IMR-90 (cell line): ENCODE measurements around the gene MAML3. TPM values are rescaled to one million over a fixed set of nuclear protein-coding genes. Genes with fewer than 3 reads are reported as not detected.

ENCODE experiments used
- ATAC-seq: fragments of 200-7000 bp; cut with Tn5 transposase; 2 replicates; pipeline ENCODE4 v1.9.1; 2020; ENCODE audit warnings: low read depth, mild to moderate bottlenecking, moderate library complexity
- BruUV-seq: library from RNA; stranded (reverse); fragments of 400-500 nt; replicated peaks from 2 replicates; lab custom pipeline; 2021; lab: Mats Ljungman, UMichigan
- CTCF ChIA-PET: fragments of 300-600 bp; formaldehyde crosslinking; extraction: SDS; loops from one replicate; lab custom pipeline; 2021; ENCODE audit warnings: antibody characterized with exemption; lab: Yijun Ruan, JAX
- POLR2A ChIA-PET: fragments of 300-600 bp; sonication (Branson Sonifier 250); formaldehyde crosslinking; loops from one replicate; lab custom pipeline; 2022; ENCODE audit warnings: antibody characterized with exemption; ENCODE audit not compliant: unreplicated experiment; lab: Charles Lee
- DNase-seq: peaks from one replicate; pipeline ENCODE4 v3.0.0; 2013
- H2AFZ ChIP-seq: replicated peaks from 2 replicates; pipeline ENCODE3; 2013; ENCODE audit warnings: low read length, mild to moderate bottlenecking; ENCODE audit not compliant: poor library complexity
- H2AK5ac ChIP-seq: 2 replicates; pipeline ENCODE4 v1.6.1; 2013; ENCODE audit warnings: low read depth, low read length, inconsistent platforms
- H2AK9ac ChIP-seq: replicated peaks from 2 replicates; pipeline ENCODE3; 2013; ENCODE audit warnings: mild to moderate bottlenecking, low read depth, low read length, moderate library complexity; ENCODE audit not compliant: poor library complexity
- H2BK120ac ChIP-seq: 2 replicates; pipeline ENCODE4 v1.6.1; 2013; ENCODE audit warnings: low read depth, low read length, inconsistent platforms
- H2BK15ac ChIP-seq: 3 replicates; pipeline ENCODE4 v1.6.1; 2013; ENCODE audit warnings: low read depth, low read length, inconsistent platforms
- H2BK20ac ChIP-seq: 2 replicates; pipeline ENCODE4 v1.6.1; 2013; ENCODE audit warnings: low read depth, mild to moderate bottlenecking, inconsistent platforms, low read length, moderate library complexity
- H2BK5ac ChIP-seq: 2 replicates; pipeline ENCODE4 v1.6.1; 2013; ENCODE audit warnings: mild to moderate bottlenecking, low read depth, low read length, inconsistent platforms; ENCODE audit not compliant: poor library complexity, severe bottlenecking
- H3K14ac ChIP-seq: replicated peaks from 2 replicates; pipeline ENCODE4 v1.6.1; 2013; ENCODE audit warnings: low read depth, low read length, inconsistent platforms
- H3K18ac ChIP-seq: 2 replicates; pipeline ENCODE4 v1.6.1; 2013; ENCODE audit warnings: low read depth, low read length, control low read depth
- H3K23ac ChIP-seq: 2 replicates; pipeline ENCODE4 v1.6.1; 2013; ENCODE audit warnings: low read depth, low read length, inconsistent platforms
- H3K27ac ChIP-seq: 2 replicates; pipeline ENCODE4 v1.5.1; 2013; ENCODE audit warnings: mild to moderate bottlenecking, control low read depth, low read length; ENCODE audit not compliant: insufficient read depth
- H3K27me3 ChIP-seq: 2 replicates; pipeline ENCODE4 v1.6.1; 2013; ENCODE audit warnings: low read length; ENCODE audit not compliant: control insufficient read depth, insufficient read depth
- H3K36me3 ChIP-seq: 2 replicates; pipeline ENCODE4 v1.6.1; 2013; ENCODE audit warnings: low read length, mixed read lengths; ENCODE audit not compliant: control insufficient read depth, insufficient read depth
- H3K4ac ChIP-seq: 2 replicates; pipeline ENCODE4 v1.6.1; 2013; ENCODE audit warnings: low read depth, low read length, inconsistent platforms
- H3K4me1 ChIP-seq: 2 replicates; pipeline ENCODE4 v1.6.1; 2013; ENCODE audit warnings: low read length, mixed read lengths; ENCODE audit not compliant: control insufficient read depth, insufficient read depth
- H3K4me2 ChIP-seq: 2 replicates; pipeline ENCODE4 v1.6.1; 2013; ENCODE audit warnings: low read depth, mild to moderate bottlenecking, control low read depth, low read length, moderate library complexity
- H3K4me3 ChIP-seq: 2 replicates; pipeline ENCODE4 v1.5.1; 2013; ENCODE audit warnings: low read depth, mild to moderate bottlenecking, control low read depth, low read length, moderate library complexity; ENCODE audit not compliant: insufficient read depth
- H3K56ac ChIP-seq: 2 replicates; pipeline ENCODE4 v1.6.1; 2013; ENCODE audit warnings: low read length, inconsistent platforms; ENCODE audit not compliant: insufficient read depth; ENCODE audit errors: extremely low read depth
- H3K79me1 ChIP-seq, 2 experiments: 2 replicates each; pipeline ENCODE4 v1.6.1; 2013; ENCODE audit warnings: low read length in 2 of 2, inconsistent platforms in 1 of 2, low read depth in 1 of 2
- H3K9ac ChIP-seq: 2 replicates; pipeline ENCODE4 v1.6.1; 2013; ENCODE audit warnings: low read depth, low read length, control low read depth
- H3K9me1 ChIP-seq: 2 replicates; pipeline ENCODE4 v1.6.1; 2013; ENCODE audit warnings: low read length, inconsistent platforms; ENCODE audit not compliant: insufficient read depth
- H3K9me3 ChIP-seq: 2 replicates; pipeline ENCODE4 v1.6.1; 2013; ENCODE audit warnings: low read length; ENCODE audit not compliant: control insufficient read depth, insufficient read depth
- H4K20me1 ChIP-seq: 2 replicates; pipeline ENCODE4 v1.6.1; 2013; ENCODE audit warnings: low read length, inconsistent platforms; ENCODE audit not compliant: insufficient read depth
- H4K5ac ChIP-seq: 2 replicates; pipeline ENCODE4 v1.6.1; 2013; ENCODE audit warnings: mild to moderate bottlenecking, low read depth, low read length, control low read depth
- H4K8ac ChIP-seq, 2 experiments: 2 replicates each; pipeline ENCODE4 v1.6.1; 2013; ENCODE audit warnings: low read depth in 2 of 2, low read length in 2 of 2, control low read depth in 1 of 2, inconsistent platforms in 1 of 2
- H4K91ac ChIP-seq: 2 replicates; pipeline ENCODE4 v1.6.1; 2013; ENCODE audit warnings: low read depth, low read length, inconsistent platforms; ENCODE audit not compliant: insufficient read depth
- CEBPB ChIP-seq: IDR thresholded peaks from 2 replicates; pipeline ENCODE4 v1.6.1; 2012; ENCODE audit warnings: low read depth, low read length, improper control_type of control experiment
- CHD1 ChIP-seq: IDR thresholded peaks from 2 replicates; pipeline ENCODE4 v1.6.1; 2012; ENCODE audit warnings: low read depth, low read length, improper control_type of control experiment
- CTCF ChIP-seq: conservative IDR thresholded peaks from 2 replicates; pipeline ENCODE4 v1.5.1; 2012; ENCODE audit warnings: mild to moderate bottlenecking, low read depth, low read length, improper control_type of control experiment
- ELK1 ChIP-seq: fragments of 150-350 bp; IDR thresholded peaks from 2 replicates; pipeline ENCODE4 v1.6.1; 2016; ENCODE audit warnings: low read depth, mild to moderate bottlenecking, low read length, moderate library complexity, borderline replicate concordance
- FOS ChIP-seq: fragments of 150-350 bp; IDR thresholded peaks from 2 replicates; pipeline ENCODE4 v1.6.1; 2016; ENCODE audit warnings: low read depth, low read length
- MAFK ChIP-seq: IDR thresholded peaks from 2 replicates; pipeline ENCODE4 v1.6.1; 2012; ENCODE audit warnings: low read depth, low read length, improper control_type of control experiment
- MAZ ChIP-seq: IDR thresholded peaks from 2 replicates; pipeline ENCODE4 v1.6.1; 2012; ENCODE audit warnings: low read depth, mild to moderate bottlenecking, low read length, improper control_type of control experiment, moderate library complexity, borderline replicate concordance
- MXI1 ChIP-seq: IDR thresholded peaks from 2 replicates; pipeline ENCODE4 v1.6.1; 2012; ENCODE audit warnings: low read depth, mild to moderate bottlenecking, low read length, moderate library complexity, borderline replicate concordance
- NFE2L2 ChIP-seq: fragments of 150-350 bp; IDR thresholded peaks from 2 replicates; pipeline ENCODE4 v1.6.1; 2016; ENCODE audit warnings: low read depth, mild to moderate bottlenecking, low read length
- RCOR1 ChIP-seq: IDR thresholded peaks from 2 replicates; pipeline ENCODE4 v1.6.1; 2012; ENCODE audit warnings: mild to moderate bottlenecking, low read length, improper control_type of control experiment; ENCODE audit not compliant: insufficient replicate concordance
- RFX5 ChIP-seq: IDR thresholded peaks from 2 replicates; pipeline ENCODE4 v1.8.0; 2012; ENCODE audit warnings: low read depth, mild to moderate bottlenecking, low read length, moderate library complexity
- SMC3 ChIP-seq: fragments of 150-350 bp; IDR thresholded peaks from 2 replicates; pipeline ENCODE4 v1.6.1; 2016; ENCODE audit warnings: low read depth, mild to moderate bottlenecking, antibody characterized with exemption, low read length, moderate library complexity
- USF2 ChIP-seq: fragments of 150-350 bp; IDR thresholded peaks from 2 replicates; pipeline ENCODE4 v1.6.1; 2017; ENCODE audit warnings: mild to moderate bottlenecking, antibody characterized with exemption, low read length, low read depth
- WGBS, 2 experiments: methylation state at CpG; one replicate each; pipeline versions ENCODE4 v1.1.5 to v1.1.7; 2013; ENCODE audit warnings: missing lambda C conversion rate in 2 of 2; ENCODE audit not compliant: insufficient read length in 1 of 2; ENCODE audit errors: extremely low coverage in 2 of 2; 5-methylcytosine and 5-hydroxymethylcytosine counted together
- dilution Hi-C: fragments of 300-500 bp; cut with HindIII; formaldehyde crosslinking; loops from one replicate; pipeline ENCODE4 v1.14.3; 2018; ENCODE audit warnings: low sequenced_read_pairs; ENCODE audit not compliant: unreplicated experiment
- in situ Hi-C: fragments of 300-500 bp; cut with MboI; formaldehyde crosslinking; loops from 3 replicates; pipeline ENCODE4 v1.14.3; 2019; ENCODE audit warnings: low sequenced_read_pairs, inconsistent platforms, mixed read lengths
- intact Hi-C: fragments of 100-400 bp; cut with micrococcal nuclease; formaldehyde crosslinking; loops from 2 replicates; pipeline ENCODE4 v1.10.0; 2022
- polyA plus RNA-seq, 3 experiments: library from polyadenylated mRNA; depleted of rRNA; stranded (reverse); fragments of >200 nt; gene quantifications; 2 replicates each; pipeline ENCODE4 v1.2.3, GENCODE V29; 2012; ENCODE audit warnings: low replicate concordance in 1 of 3
- total RNA-seq: library from RNA; depleted of rRNA; stranded (reverse); fragments of >200 nt; gene quantifications from 2 replicates; pipeline ENCODE4 v1.2.3, GENCODE V29; 2012

Gene MAML3
- total and polyA plus RNA-seq, 2 of the 4 experiments (the other 2 are of a cell fraction), result 0.90 to 1.7 TPM

GRCh38 chr4:139986106-139986505 lies 167.9 kb downstream of the MAML3 start:
- Histone ChIP-seq H3K27me3 (no peaks in the 10 kb centered on the region), H2BK20ac (no peak overlapping the region), H2AK5ac (no peak overlapping the region), H2BK15ac (0 out of 3 replicates have a peak overlapping the region, but pooled peaks have one; percentile 1), H3K18ac (no peak overlapping the region), H3K9me1 (peaks cover 6% of the 10 kb centered on the region; the same call in 1 of the 2 replicates), H2BK5ac (no peak overlapping the region), H3K79me1 (peaks cover 0 to 6% of the 10 kb centered on the region in 2 experiments; a peak in 1 of 4 replicates), H4K20me1 (no peaks in the 10 kb centered on the region), H3K4me3 (no peak overlapping the region), H3K27ac (no peak overlapping the region), H3K14ac (no peak overlapping the region), H3K56ac (no peak overlapping the region), H4K8ac (no peak overlapping the region), H4K91ac (no peak overlapping the region), H3K4ac (no peak overlapping the region), H3K23ac (no peak overlapping the region), H3K9me3 (no peaks in the 10 kb centered on the region), H2AFZ (no peak overlapping the region), H3K4me1 (no peaks in the 10 kb centered on the region), H4K5ac (no peak overlapping the region), H3K9ac (no peak overlapping the region), H2BK120ac (no peak overlapping the region), H3K36me3 (no peaks in the 10 kb centered on the region), H3K4me2 (no peak overlapping the region), H2AK9ac (no peak overlapping the region)
- WGBS, 2 experiments, result no CpG with 5 or more reads among the region's 5 CpGs
- BruUV-seq, result no TSS peak
- POLR2A ChIA-PET, result no interaction called here
- intact Hi-C loops (no loop called here), in situ Hi-C loops (no loop called here), dilution Hi-C loops (no loop called here)
- no peak for ATAC-seq
- CTCF ChIA-PET, result no interaction called here
- TF ChIP-seq FOS, result no peak
- TF ChIP-seq RFX5, result no peak
- no peak for TF ChIP-seq MXI1
- TF ChIP-seq MAZ, result no peak
- TF ChIP-seq USF2, result no peak
- no peak for TF ChIP-seq NFE2L2
- no peak for TF ChIP-seq CTCF
- TF ChIP-seq CHD1, result no peak
- no peak for TF ChIP-seq ELK1
- no peak for TF ChIP-seq SMC3
- TF ChIP-seq CEBPB, result no peak
- no peak for TF ChIP-seq RCOR1
- TF ChIP-seq MAFK, result no peak
- no peak for DNase-seq
